CD4-positive, alpha-beta T cell treated with Interleukin-10 for 1 hour (primary cell): Measurements from ENCODE around the gene GAPDHS.

Source experiments
- DNase-seq: peaks from one replicate; pipeline ENCODE4 v3.0.0-alpha.2; 2020

GAPDHS gene

GRCh38 chr19:35558400-35559280 is 25.4 kb downstream of the GAPDHS start:
- DNase-seq: no peak

GRCh38 chr19:35559281-35559659 is 26.0 kb downstream of the GAPDHS start:
- DNase-seq: no peak

- DNase-seq: no peak
Observed at GRCh38 chr19:35559781-35560180, 26.5 kb downstream of the GAPDHS start.

- DNase-seq: no peak
Observed at GRCh38 chr19:35560271-35560670, 27.0 kb downstream of the GAPDHS start.

- DNase-seq: no peak
Observed at GRCh38 chr19:35560677-35561076, 27.4 kb downstream of the GAPDHS start.

- DNase-seq: no peak
Observed at GRCh38 chr19:35561436-35561835, 28.2 kb downstream of the GAPDHS start.

GRCh38 chr19:35562336-35562735 is 29.1 kb downstream of the GAPDHS start:
- DNase-seq: no peak

GRCh38 chr19:35562776-35563175 is 29.5 kb downstream of the GAPDHS start:
- DNase-seq: no peak

GRCh38 chr19:35563207-35563829 is 30.1 kb downstream of the GAPDHS start, which contains the start of gene ATP4A:
Gene ATP4A (minus strand): TSS chr19:35563658. CDS start chr19:35563629, 29 bp downstream.
- DNase-seq: no peak

GRCh38 chr19:35565016-35565856 is 32.0 kb downstream of the GAPDHS start:
- DNase-seq: no peak

GRCh38 chr19:35566738-35567137 is 33.5 kb downstream of the GAPDHS start:
- no peak for DNase-seq

GRCh38 chr19:35569281-35569781 is 36.1 kb downstream of the GAPDHS start:
- no peak for DNase-seq

GRCh38 chr19:35571406-35571965 is 38.2 kb downstream of the GAPDHS start:
- DNase-seq: no peak

GRCh38 chr19:35577918-35578317 is 44.7 kb downstream of the GAPDHS start:
- no peak for DNase-seq

GRCh38 chr19:35578707-35579106 is 45.5 kb downstream of the GAPDHS start:
- DNase-seq: no peak

- DNase-seq: no peak
Observed at GRCh38 chr19:35582760-35583159, 49.5 kb downstream of the GAPDHS start.

GRCh38 chr19:35585848-35586247 is 52.6 kb downstream of the GAPDHS start, which contains the start of gene PMIS2:
Gene PMIS2 (plus strand): TSS chr19:35586173. CDS start chr19:35586260, 87 bp downstream.
- peak; percentile 5 for DNase-seq

GRCh38 chr19:35587321-35587720 is 54.1 kb downstream of the GAPDHS start:
- no peak for DNase-seq

GRCh38 chr19:35590875-35591274 is 57.6 kb downstream of the GAPDHS start:
- no peak for DNase-seq

- DNase-seq: peak; percentile 40
Observed at GRCh38 chr19:35592226-35592625, 59.0 kb downstream of the GAPDHS start.
